Liver (tissue), 3 donors: ENCODE results near the gene TSPOAP1.

Source experiments
- ATF3 ChIP-seq: IDR thresholded peaks from 2 replicates; pipeline ENCODE4 v1.6.1; 2016; ENCODE audit warnings: antibody characterized with exemption
- CTCF ChIP-seq: fragments of 150-350 bp; IDR thresholded peaks from 2 replicates; pipeline ENCODE4 v1.5.1; 2017; ENCODE audit warnings: improper control_type of control experiment, low read depth, low read length; ENCODE audit not compliant: missing input control
- GABPA ChIP-seq, 2 donors: IDR thresholded peaks in 1 of 2; conservative IDR thresholded peaks in 1 of 2; 2 replicates each; pipeline ENCODE4 v1.6.1; 2016; ENCODE audit warnings: antibody characterized with exemption in 2 of 2, mild to moderate bottlenecking in 1 of 2, moderate library complexity in 1 of 2
- JUND ChIP-seq, 2 donors: IDR thresholded peaks; 2 replicates each; pipeline ENCODE4 v1.6.1; 2016; ENCODE audit warnings: antibody characterized with exemption in 2 of 2
- RAD21 ChIP-seq, 2 donors: IDR thresholded peaks; 2 replicates each; pipeline ENCODE4 v1.6.1; 2016; ENCODE audit warnings: antibody characterized with exemption in 2 of 2, mild to moderate bottlenecking in 2 of 2
- RXRA ChIP-seq, 2 donors: IDR thresholded peaks; 2 replicates each; pipeline ENCODE4 v1.6.1; 2017 to 2018; ENCODE audit warnings: antibody characterized with exemption in 2 of 2, mild to moderate bottlenecking in 1 of 2
- TAF1 ChIP-seq: conservative IDR thresholded peaks from 2 replicates; pipeline ENCODE4 v1.6.1; 2016; ENCODE audit warnings: antibody characterized with exemption, mild to moderate bottlenecking
- YY1 ChIP-seq: IDR thresholded peaks from 2 replicates; pipeline ENCODE4 v1.6.1; 2016; ENCODE audit warnings: antibody characterized with exemption, mild to moderate bottlenecking
- ZBTB33 ChIP-seq: IDR thresholded peaks from 2 replicates; pipeline ENCODE4 v1.6.1; 2016; ENCODE audit warnings: antibody characterized with exemption
- TF ChIP-seq, protein P1 (sequence below): IDR thresholded peaks from 2 replicates; pipeline ENCODE4 v1.6.1; 2016; ENCODE audit warnings: antibody characterized with exemption
- TF ChIP-seq, protein P2 (sequence below): IDR thresholded peaks from 2 replicates; pipeline ENCODE4 v1.6.1; 2016; ENCODE audit warnings: antibody characterized with exemption, mild to moderate bottlenecking
- donor health status: healthy.
- donor health status: healthy.

DNA sequence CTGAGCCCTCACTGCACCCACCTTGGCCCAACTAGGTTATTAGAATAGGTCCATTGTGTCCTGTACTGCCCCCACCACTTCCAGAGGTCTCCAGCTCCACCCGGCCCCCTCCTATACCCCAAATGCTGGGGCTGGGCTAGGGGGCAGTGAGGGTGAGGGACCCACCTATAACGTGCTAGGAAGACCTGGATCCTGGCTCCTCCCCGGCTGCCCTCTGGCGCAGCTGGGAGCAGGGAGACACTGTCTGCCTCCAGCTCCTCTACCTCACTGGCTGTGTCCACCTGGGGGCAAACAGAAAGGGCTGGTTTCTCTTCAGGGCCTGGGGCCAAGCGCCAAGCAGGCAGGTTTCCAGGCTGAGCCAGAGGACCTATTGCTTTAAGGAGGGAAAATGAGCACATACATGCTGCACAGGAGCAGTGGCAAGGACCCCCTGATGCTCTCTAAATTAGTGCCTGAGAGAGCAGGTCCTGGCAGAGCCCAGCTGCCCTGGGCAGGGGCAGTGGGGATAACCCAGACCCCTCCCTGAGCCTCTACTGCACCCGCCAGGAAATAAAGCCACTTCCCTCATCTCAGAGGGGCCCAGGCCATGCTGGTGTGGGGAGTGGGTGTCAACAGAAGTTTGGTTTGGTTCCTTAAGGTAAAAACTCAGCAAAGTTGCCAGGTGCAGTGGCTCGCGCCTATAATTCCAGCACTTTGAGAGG lies 12.2 kb downstream of the TSPOAP1 start:
- no peak for TF ChIP-seq CTCF
- TF ChIP-seq, protein P1, sequence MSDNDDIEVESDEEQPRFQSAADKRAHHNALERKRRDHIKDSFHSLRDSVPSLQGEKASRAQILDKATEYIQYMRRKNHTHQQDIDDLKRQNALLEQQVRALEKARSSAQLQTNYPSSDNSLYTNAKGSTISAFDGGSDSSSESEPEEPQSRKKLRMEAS, result no peak
- TF ChIP-seq, protein P2, sequence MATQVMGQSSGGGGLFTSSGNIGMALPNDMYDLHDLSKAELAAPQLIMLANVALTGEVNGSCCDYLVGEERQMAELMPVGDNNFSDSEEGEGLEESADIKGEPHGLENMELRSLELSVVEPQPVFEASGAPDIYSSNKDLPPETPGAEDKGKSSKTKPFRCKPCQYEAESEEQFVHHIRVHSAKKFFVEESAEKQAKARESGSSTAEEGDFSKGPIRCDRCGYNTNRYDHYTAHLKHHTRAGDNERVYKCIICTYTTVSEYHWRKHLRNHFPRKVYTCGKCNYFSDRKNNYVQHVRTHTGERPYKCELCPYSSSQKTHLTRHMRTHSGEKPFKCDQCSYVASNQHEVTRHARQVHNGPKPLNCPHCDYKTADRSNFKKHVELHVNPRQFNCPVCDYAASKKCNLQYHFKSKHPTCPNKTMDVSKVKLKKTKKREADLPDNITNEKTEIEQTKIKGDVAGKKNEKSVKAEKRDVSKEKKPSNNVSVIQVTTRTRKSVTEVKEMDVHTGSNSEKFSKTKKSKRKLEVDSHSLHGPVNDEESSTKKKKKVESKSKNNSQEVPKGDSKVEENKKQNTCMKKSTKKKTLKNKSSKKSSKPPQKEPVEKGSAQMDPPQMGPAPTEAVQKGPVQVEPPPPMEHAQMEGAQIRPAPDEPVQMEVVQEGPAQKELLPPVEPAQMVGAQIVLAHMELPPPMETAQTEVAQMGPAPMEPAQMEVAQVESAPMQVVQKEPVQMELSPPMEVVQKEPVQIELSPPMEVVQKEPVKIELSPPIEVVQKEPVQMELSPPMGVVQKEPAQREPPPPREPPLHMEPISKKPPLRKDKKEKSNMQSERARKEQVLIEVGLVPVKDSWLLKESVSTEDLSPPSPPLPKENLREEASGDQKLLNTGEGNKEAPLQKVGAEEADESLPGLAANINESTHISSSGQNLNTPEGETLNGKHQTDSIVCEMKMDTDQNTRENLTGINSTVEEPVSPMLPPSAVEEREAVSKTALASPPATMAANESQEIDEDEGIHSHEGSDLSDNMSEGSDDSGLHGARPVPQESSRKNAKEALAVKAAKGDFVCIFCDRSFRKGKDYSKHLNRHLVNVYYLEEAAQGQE, result no peak
- TF ChIP-seq JUND (IDR thresholded peaks at IDR 0.05), result no peak
- TF ChIP-seq RAD21 (IDR thresholded peaks at IDR 0.05), result no peak
- TF ChIP-seq GABPA (IDR thresholded peaks at IDR 0.05 in 1 of 2, conservative IDR thresholded peaks at IDR 0.05 in 1 of 2), result no peak
- no peak for TF ChIP-seq ZBTB33
- TF ChIP-seq RXRA (IDR thresholded peaks at IDR 0.05), result no peak
- no peak for TF ChIP-seq YY1
- TF ChIP-seq TAF1, result no peak
- no peak for TF ChIP-seq ATF3
